ENCODE results near the gene UBE2E2. TPM values are rescaled to one million over a fixed set of nuclear protein-coding genes. Genes with fewer than 3 reads are reported as not detected.

The UBE2E2 gene
- total and polyA plus RNA-seq, 2 experiments from 2014 or later = 140 to 246 TPM

GRCh38 chr3:23259515-23259914 lies 56.4 kb downstream of the UBE2E2 start:
- H3K36me3 ChIP-seq = no peaks in the 10 kb centered on the region

DNA sequence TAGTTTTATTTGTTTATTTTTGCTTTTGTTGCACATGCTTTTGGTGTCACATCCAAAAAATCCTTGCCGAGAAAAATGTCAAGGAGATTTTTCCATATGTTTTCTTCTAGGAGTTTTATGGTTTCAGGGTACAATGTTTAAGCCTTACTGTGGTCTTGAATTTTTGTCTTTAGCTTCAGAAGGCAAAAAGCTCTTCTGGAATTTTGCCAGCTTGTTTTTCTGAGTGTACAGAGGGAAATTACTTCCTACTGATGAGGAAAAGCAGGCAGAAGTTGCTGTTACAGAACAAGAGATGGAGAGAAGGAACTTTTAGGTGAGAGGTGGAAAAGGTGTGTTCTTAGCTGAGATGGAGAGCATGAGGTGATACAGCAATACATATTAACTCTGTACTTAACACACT lies 59.6 kb downstream of the UBE2E2 start:
- no peaks in the 10 kb centered on the region for H3K9me3 ChIP-seq (ENCODE audit: low read depth)
- H3K27me3 ChIP-seq = no peaks in the 10 kb centered on the region
- TF ChIP-seq, protein P1, sequence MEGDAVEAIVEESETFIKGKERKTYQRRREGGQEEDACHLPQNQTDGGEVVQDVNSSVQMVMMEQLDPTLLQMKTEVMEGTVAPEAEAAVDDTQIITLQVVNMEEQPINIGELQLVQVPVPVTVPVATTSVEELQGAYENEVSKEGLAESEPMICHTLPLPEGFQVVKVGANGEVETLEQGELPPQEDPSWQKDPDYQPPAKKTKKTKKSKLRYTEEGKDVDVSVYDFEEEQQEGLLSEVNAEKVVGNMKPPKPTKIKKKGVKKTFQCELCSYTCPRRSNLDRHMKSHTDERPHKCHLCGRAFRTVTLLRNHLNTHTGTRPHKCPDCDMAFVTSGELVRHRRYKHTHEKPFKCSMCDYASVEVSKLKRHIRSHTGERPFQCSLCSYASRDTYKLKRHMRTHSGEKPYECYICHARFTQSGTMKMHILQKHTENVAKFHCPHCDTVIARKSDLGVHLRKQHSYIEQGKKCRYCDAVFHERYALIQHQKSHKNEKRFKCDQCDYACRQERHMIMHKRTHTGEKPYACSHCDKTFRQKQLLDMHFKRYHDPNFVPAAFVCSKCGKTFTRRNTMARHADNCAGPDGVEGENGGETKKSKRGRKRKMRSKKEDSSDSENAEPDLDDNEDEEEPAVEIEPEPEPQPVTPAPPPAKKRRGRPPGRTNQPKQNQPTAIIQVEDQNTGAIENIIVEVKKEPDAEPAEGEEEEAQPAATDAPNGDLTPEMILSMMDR (IDR thresholded peaks at IDR 0.05; ENCODE audit: low read depth, low read length) = no peak
- no peaks in the 10 kb centered on the region for H3K36me3 ChIP-seq
- H3K4me3 ChIP-seq = no peak overlapping the region
- no peak overlapping the region for H3K27ac ChIP-seq
- no peaks in the 10 kb centered on the region for H3K4me1 ChIP-seq (ENCODE audit: low read depth)
- DNase-seq (ENCODE audit: low read depth in 1 of 2, low spot score in 1 of 2) = no peak

More at GRCh38 chr3:23259515-23259914, 56.4 kb downstream of the UBE2E2 start:
- no peaks in the 10 kb centered on the region for H3K9me3 ChIP-seq (ENCODE audit: low read depth)
- DNase-seq (ENCODE audit: low read depth in 1 of 2, low spot score in 1 of 2) = no peak
- TF ChIP-seq, protein P1 (IDR thresholded peaks at IDR 0.05; ENCODE audit: low read depth, low read length) = no peak
- no peaks in the 10 kb centered on the region for H3K4me1 ChIP-seq (ENCODE audit: low read depth)
- H3K4me3 ChIP-seq = no peak overlapping the region
- no peaks in the 10 kb centered on the region for H3K27me3 ChIP-seq
- H3K27ac ChIP-seq = no peak overlapping the region

DNA sequence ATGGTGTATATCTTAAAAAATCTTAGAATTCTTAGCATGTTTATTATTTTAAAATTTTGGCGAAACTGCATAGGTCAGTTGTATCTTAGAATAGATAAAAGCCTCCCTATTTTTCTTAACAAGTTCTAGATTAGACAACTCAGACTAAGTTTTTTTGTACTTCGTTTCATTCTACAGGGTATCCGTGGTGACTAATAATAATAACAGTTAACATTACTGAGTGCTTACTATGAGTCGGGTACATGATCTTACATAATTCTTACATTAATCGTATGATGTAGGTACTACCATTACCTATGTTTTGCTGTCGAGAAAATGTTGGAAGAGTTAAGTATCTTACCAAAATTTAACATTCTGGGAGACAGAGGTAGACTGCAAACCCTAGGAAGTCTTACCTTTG lies 60.7 kb downstream of the UBE2E2 start:
- no peaks in the 10 kb centered on the region for H3K27me3 ChIP-seq
- H3K36me3 ChIP-seq = no peaks in the 10 kb centered on the region
- TF ChIP-seq, protein P1 (IDR thresholded peaks at IDR 0.05; ENCODE audit: low read depth, low read length) = no peak
- no peak overlapping the region for H3K4me3 ChIP-seq
- no peaks in the 10 kb centered on the region for H3K4me1 ChIP-seq (ENCODE audit: low read depth)
- DNase-seq (ENCODE audit: low read depth in 1 of 2, low spot score in 1 of 2) = peak in 1 of 2 donors; percentile 29
- H3K27ac ChIP-seq = no peak overlapping the region
- H3K9me3 ChIP-seq (ENCODE audit: low read depth) = no peaks in the 10 kb centered on the region

DNA sequence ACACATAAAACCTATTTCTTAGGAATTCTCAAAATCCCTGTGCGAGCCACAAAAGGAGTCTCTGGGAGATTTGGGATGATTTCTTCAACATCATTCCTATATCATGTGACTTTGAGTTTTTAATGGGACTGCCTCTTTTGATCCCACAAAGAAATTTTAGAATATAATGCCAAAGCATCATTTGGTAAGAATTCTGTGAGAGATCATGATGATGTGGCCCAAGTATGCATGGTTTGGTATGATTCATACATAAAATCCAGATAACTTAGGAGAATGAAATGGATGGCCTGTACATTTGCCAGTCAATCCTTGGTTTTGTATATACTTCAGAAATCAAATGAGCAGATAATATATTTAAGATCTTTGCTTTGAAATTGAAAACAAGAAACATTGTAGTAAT lies 61.3 kb downstream of the UBE2E2 start:
- Histone ChIP-seq H3K27me3 (no peaks in the 10 kb centered on the region), H3K36me3 (no peaks in the 10 kb centered on the region), H3K27ac (no peak overlapping the region), H3K4me1 (ENCODE audit: low read depth) (no peaks in the 10 kb centered on the region), H3K9me3 (ENCODE audit: low read depth) (no peaks in the 10 kb centered on the region), H3K4me3 (no peak overlapping the region)
- TF ChIP-seq, protein P1 (IDR thresholded peaks at IDR 0.05; ENCODE audit: low read depth, low read length) = no peak
- DNase-seq (ENCODE audit: low read depth in 1 of 2, low spot score in 1 of 2) = peak in 1 of 2 donors; percentile 63

GRCh38 chr3:23270423-23270822 lies 67.3 kb downstream of the UBE2E2 start:
- H3K27ac ChIP-seq = no peak overlapping the region

More at GRCh38 chr3:23270423-23270822, 67.3 kb downstream of the UBE2E2 start:
- Histone ChIP-seq H3K27me3 (no peaks in the 10 kb centered on the region), H3K4me3 (no peak overlapping the region), H3K9me3 (ENCODE audit: low read depth) (no peaks in the 10 kb centered on the region), H3K4me1 (ENCODE audit: low read depth) (no peaks in the 10 kb centered on the region), H3K36me3 (no peaks in the 10 kb centered on the region)
- TF ChIP-seq, protein P1 (IDR thresholded peaks at IDR 0.05; ENCODE audit: low read depth, low read length) = no peak
- DNase-seq (ENCODE audit: low read depth in 1 of 2, low spot score in 1 of 2) = no peak
